ENCODE results near the gene SECTM1.

SECTM1 gene

DNA sequence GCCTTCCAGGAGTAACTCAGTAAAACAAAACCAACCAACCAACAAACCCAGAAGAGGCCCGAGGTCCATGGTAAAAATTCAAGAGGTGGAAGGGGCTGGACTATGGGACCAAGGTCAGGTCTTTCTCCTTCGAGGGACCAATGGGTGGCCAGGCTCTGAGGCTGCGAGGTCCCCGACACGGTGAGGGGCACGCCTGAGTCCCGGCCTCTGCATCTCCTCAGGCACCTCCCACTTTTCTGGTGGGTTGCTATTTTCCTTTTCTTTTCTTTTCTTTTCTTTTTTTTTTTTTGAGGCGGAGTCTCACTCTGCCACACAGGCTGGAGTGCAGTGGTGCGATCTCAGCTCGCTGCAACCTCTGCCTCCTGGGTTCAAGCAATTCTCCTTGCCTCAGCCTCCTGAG is 34.1 kb downstream of the SECTM1 start:
- no peak for DNase-seq (ENCODE audit: low spot score)

DNA sequence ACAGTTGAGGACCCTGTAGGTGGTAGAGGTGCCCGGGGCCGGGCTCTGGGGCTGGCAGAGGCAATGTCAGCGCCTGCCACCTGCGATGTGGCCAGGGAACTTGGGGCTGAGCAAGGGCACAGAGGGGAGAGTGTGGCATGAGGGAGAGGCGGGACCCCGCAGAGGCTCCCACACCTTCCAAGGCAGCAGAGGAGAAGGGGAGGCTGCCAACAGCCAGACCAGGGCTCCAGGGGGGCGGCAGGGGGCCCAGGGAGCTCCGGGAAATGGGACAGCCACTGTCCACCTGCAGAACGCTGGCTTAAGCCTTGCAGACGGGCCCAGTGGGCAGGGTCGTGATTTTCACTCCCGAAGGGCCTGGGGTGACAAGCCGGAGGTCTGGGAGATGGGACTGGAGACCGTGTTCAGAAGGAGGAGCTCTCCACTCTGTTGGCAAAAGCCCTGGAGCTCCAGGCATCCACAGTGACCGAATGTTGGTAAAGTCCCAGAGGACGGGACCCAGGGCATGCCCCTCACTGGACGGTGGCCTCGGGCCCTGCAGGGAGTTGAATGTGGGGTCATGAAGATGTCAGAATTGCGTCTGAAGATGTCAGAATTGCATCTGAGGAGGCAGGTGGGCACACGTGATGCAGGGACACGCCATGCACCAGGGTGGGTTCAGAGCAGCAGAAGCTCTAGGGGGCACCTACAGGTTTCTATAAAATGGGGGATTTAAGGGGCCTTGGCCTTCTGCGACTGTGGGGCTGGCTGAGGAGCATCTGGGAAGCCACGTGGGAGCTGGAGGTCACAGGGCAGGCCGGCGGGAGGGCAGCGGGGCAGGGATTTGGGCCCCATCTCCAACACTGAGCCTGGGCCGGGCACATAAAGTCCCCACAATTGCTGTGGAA is 34.8 kb downstream of the SECTM1 start:
- DNase-seq (ENCODE audit: low spot score) = no peak

DNA sequence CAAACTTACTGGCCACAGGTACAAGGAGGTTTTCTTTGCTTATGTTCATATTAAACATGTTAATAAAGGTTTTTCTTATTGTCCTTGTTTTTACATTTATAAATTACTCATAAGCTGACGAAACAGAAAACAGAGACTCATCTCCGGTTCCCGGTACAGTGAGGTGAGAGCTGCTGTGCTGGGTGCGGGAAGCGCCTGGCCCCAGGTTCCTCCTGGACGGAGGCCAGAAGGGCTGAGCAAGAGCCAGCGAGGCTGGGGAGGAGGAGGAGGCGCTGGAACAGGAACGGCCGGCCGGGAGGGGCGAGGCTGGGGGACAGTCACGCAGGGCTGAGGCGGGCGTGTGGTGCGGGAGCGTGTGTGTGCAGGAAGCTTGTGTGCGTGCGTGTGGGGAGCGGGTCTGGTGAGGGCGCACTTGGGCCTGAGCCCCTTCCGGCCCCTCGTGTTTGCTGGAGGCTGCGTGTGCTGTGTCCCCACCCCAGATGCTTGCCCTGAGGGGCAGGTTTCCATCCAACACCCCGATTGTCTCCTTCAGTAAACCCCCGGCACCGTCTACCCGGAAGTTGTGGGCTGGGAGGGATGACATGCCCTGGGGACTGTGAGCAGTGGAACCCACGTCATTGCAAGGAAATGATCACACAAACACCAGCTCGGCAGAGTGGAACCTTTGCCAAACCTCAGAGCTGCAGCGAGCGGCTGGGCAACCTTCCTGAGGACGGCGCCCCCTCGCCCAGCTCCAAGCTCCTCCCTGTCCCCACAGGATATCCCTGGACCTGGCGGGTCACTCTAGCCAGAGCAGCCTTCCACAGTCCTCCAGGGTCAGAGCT is 35.6 kb downstream of the SECTM1 start:
- peak; percentile 92 for DNase-seq (ENCODE audit: low spot score)

DNA sequence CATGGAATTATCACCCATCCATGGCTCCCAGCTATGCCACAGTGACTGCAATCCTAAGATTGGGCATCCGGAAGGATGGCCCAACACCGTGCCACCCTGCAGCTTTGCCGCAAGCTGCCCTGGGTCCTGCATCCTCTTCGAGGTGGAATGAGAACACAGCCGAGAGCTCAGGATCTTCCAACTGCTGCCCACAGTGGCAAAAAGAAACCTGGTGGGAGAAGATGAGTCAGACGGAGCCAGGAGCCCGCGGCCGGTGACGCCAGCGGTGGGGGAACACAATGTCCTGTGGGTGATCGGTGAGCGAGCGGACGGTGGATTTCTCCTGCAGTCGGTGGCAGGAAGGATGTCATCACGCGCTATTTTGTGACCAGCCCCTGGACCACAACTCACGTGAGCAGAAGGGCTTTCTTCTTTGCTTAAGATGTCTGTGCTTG is 36.3 kb downstream of the SECTM1 start:
- DNase-seq (ENCODE audit: low spot score) = no peak

DNA sequence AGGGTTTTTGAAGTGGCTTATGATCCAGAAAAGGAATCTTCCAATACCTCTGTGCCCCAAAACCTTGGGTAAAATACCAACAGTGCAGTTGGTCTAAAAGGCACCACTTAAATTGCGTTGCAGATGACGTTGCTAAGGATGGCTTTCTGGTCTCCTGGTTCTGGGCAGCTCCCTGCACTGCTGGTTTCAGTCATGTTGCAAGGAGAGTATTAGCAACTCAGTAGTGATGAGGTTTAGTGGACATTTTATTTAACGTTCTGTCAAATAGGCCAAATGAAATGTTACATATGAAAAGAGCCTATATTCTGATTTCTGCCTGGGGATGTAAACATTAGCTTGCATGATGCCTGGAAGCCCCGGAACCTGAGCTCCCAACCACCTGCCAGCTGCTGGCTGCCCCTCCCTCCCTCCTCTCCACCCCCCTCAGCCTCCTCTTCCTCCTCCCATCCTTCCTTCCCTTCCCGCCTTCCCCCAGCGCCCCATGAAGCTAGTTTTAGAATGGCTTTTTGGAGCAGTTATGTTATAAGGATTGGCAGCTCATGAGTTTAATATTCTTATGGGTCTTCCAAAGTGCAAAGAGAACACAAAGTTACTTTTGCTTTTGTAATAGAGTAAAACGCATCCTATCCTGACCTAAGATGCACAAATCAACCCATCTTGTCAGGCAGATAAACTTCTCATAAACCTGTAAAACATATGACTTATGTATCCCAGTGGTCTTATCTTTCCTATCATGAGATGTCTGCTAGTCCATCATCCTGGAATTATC is 36.9 kb downstream of the SECTM1 start:
- no peak for DNase-seq (ENCODE audit: low spot score)

DNA sequence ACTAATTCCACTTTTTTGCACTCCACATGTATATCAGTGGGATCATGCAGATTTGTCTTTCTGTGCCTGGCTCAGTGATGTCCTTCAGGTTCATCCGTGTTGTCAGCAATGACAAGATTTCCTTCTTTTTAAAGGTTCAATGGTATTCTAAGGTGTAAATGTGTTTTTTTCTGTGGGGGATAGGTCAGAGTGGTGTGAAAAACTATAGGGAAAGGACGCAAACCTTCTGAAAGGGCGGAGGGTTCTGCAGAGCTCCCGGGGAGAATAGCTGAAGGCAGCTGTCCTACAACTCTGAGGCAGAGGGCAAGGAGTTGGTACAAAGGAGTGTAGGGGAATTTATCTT is 38.1 kb downstream of the SECTM1 start:
- no peak for DNase-seq (ENCODE audit: low spot score)

DNA sequence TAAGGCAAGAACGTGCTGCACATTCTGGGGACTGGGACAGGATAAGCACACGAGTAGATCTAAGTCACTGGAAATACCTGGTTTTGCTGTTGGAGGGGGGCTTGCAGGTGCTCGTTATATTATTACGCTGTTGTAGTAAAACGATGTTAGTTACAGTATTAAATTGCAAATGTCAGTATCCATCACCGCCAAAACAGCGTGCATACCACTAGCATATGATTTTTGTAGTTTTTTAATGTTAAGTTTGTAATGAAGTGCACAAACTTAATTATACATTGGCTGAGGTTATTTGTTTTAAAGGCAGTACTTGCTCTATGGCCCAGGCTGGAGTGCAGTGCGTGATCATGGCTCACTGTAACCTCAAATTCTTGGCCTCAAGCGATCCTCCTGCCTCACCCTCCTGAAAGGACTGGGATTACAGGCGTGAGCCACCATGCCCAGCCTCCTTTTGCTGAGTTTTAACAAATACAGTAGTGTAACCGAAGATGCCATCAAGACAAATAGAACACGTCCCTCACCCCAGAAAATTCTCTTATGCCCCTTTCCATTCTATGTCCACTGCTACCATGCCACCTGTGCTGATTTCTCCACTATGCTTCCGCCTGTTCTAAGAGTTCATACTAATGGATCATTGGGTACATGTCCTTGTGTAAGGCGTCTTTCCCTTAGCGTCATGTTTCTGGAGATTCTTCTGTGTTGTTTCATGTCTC is 39.3 kb downstream of the SECTM1 start:
- DNase-seq (ENCODE audit: low spot score) = no peak

DNA sequence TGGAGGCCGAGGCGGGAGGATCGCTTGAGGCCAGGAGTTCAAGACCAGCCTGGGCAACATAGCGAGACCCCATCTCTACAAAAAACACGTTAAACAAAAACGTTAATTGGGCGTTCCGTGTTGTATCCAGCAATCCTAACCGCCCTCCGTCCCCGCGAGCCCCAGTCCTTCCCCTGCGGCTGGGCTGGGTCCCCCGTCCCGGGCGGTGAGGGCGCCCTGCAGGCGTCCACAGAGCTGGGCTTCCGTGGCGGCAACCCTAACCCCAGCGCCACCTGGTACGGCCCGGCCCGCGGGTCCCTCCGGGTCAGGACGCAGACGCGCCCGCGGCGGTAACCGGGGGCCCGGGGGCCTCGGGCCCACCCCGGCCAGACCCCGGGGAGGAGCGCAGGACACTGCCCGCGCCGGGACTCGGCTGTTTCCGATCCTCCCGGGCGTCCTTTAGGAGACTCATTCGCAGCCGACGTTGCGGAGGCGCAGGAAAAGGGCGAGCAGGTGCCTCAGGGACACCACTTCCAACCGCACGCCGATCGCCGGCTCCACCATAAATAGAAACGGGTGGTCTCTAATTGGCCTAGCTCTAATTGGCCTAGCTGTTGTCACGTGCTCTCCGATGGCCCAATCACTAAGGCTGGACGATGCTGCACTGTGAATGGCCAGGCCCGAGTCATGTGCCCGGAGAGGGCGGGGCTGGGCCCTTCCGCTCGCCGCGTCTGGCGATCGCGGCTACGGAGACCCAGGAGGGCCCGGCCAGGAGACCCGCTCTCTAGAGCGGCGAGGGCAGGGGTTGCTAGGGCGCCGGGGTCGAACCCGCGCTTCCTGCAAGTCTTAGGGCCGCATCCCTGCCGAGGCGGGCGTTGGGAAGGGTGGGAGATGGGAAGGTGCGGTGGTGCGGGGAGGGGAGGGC is 41.1 kb downstream of the SECTM1 start:
- peak; percentile 99 for DNase-seq (ENCODE audit: low spot score)

DNA sequence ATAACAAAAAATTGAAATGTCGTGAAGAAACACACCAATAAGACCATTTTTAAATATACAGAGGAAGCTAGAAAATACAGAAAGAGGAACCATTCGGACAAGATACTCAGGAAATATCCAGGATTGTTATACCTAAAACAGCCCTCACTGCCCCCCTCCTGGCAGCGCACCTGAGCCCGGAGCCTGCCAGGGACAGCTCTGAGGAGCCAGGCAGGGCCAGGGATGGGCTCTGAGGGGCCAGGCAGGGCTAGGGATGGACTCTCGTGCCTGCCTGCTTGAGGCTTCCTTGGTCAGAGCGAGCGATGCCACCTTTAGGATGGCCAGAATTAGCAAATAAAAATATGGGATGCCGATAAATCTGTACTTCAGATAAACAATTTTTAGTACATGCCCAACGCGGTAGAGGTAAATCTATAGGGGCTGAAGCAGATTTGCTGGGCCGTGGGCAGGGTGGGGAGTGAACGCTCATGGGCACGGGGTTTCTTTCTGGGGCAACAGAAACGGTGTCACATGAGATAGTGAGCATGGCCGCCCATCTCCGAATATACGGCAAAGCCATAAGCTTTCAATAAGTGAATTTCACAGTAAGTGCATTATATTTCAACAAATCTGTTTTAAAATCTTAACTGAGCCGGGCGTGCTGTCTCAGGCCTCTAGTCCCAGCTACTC is 41.9 kb downstream of the SECTM1 start:
- no peak for DNase-seq (ENCODE audit: low spot score)

DNA sequence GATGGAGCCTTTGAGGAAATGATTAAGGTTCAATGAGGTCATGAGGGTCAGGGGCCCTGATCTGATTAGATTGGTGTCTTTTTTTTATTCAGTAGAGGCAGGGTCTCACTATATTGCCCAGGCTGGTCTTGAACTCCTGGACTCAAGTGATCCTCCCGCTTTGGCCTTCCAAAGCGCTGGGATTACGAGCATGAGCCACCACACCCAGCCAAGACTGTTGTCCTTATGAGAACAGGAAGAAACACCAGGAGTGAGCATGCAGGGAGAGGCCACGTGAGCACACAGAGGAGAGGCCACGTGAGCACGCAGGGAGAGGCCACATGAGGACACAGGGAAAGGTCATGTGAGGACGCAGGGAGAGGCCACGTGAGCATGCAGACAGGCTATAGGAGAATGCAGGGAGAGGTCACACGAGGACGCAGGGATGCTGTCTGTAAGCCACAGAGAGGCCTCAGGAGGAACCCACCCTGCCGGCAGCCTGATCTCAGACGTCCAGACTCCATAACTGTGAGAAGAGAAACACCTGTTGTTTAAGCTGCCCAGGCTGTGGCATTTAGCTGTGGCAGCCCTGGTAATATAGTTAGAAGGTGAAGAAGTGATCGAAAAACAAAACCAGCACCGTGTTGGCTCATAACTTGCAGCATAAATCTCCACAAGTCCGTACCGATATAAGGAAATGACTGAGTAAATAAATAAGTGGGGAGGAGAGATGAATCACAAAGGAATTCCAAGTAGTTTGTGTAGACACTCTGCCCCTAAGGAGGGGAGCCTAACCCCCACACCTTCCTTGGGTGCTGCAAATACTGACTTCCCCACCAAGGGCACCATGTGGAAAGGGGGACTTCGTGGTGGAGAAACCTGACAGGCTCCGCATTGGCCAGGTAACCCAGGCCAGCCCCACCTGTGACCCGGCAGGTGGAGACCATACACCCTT is 45.4 kb downstream of the SECTM1 start:
- DNase-seq (ENCODE audit: low spot score) = no peak

DNA sequence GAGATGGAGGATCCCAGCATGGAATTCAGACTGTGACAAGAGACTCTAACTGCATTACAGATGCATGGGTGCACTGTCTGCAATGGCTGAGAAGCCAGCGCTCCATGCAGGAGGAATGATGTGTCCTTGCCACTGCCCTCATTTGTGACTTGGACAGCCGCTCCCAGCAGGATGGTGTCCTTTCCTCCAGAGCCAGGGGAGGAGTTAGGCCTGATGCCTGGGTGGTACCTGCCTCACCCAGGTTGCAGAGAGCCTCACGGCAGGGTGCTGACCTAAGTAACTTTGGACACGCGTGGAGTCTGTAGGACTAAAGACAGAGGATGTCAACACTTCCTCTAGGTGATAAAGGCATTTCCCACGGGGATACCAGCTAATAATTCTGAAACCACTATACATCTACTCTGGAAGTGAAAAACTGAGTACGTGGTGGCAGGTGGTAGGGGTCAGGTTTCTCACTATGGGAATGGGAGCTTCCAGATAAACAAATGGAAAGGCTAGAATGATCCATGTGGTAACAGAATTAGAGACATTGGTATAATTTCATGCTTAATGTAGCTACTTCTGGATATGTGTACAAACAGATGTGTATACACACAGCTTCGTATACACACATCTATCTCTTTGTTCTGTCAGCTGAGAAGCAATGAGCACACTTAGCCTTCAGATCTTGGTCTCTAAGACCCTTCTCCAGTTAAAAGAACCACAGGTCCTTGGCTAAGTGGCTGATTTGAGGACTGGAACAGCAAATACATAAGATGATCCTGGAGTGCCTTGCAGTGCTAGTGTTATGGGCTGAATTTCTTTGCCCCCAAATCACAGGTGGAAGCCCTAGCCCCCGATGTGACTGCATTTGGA is 46.3 kb downstream of the SECTM1 start:
- no peak for DNase-seq (ENCODE audit: low spot score)

DNA sequence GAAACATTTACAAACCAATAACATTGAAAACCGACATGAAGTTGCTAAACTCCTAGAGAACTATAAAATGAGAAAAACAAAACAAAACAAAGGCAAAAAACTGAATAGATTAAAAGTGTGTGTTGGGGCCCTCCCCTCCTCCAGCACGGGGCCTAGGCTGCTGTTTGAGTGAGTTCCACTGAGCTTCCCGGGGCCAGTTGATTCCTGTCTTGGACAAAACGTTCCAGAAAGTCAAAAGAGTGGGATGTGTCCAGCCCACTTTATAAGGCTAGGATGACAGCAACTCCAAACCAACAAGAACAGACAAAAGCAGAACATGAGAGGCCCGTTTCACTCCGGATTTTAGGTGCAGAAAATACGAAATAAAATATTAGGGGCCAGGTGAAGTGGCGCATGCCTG is 48.4 kb downstream of the SECTM1 start:
- no peak for DNase-seq (ENCODE audit: low spot score)

DNA sequence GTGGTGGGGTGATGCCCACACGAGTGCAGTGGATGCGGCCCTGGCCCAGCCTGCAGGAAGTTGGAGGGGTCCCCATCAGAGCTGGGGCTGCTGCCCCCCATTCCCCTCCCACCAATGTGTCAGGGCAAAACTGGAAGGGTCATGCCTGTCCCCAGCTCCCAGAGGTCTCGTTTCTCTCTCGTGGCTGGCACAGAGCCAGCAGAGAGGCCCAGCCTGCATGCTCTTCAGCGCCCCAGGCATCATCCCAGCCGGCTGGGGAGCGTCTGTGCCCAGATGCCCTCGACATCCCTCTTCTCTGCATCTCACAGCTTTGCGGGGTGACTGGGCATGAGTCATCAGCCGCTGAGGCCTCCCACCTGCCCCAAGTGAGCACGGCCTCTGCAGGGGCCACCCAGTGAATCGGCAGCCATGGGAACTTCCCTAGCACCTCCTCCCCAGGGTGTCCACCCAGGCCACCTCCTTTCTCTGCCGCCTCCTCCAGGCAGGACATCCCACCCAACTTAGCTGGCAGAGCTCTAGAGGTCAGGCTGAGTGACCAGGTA is 50.3 kb downstream of the SECTM1 start:
- DNase-seq (ENCODE audit: low spot score) = peak; percentile 50

DNA sequence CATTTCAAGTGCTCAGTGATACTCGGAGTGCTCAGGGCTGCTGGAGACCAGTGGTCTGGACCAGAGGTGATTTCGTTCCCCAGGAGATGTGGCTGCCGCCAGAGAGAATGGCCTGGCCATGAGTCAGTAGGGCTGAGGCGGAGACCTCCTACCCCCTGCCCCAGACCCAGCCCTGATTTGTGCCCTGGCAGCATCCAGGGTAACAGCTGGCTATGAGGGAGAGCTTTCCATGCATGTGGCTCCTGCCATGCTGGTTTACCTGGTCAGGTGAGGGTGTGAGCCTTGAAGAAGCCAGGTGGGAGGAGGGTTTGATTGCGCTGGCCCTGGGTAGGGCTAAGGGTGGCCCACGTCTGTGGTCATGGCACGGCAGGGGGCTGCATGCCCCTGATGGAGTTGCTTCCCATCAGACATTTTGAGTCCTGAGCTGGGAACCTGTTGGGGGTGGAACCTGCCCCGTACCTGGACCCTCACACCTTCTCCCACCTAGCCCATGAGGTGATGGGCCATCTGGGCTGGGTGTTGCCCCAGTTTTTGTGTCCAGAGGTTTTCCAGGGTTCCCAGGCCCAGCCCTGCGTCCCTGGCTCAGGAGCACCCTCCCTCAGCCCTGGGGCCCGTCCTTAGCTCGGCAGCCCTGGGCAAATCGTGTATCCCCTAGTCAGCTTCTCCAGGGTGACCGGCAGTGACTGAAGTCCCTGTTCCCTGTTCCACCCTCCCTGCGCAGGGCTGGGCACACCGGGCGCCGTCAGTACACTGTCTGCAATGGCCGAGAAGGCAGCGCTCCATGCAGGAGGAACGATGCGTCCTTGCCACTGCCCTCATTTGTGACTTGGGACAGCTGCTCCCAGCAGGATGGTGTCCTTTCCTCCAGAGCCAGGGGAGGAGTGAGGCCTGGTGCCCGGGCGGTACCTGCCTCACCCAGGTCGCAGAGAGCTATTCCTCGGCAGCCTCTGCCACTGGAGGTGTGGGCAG is 51.0 kb downstream of the SECTM1 start:
- no peak for DNase-seq (ENCODE audit: low spot score)

DNA sequence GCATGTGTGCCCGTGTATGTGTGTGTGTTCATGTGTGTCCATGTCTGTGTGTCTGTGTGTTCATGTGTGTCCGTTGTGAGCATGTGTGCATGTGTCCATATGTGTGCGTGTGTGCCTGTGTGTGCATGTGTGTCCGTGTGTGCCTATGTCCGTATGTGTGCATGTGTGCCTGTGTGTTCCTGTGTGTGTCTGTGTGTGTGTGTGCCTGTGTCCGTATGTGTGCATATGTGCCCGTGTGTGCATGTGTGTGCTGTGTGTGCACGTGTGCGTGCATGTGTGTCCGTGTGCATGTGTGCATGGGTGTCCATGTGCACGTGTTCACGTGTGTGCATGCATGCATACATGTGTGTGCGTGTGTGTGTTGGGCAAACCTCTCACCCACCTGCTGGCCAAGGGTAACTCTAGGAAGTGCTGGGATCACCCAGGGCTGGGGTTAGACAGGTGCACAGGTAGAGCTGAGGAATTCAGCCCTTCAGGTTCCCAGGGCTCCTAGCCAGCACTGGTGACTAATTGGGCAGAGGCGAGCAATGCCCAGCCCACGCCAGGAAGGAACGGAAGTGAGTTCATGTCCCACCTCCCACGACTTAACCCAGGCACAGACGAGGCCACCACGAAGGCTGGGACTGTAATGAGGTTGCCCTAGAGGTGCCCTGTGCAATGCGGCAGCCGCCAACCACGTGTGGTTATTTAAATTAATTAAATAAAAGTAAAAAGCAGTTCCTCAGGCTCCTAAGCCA is 51.9 kb downstream of the SECTM1 start:
- DNase-seq (ENCODE audit: low spot score) = no peak

DNA sequence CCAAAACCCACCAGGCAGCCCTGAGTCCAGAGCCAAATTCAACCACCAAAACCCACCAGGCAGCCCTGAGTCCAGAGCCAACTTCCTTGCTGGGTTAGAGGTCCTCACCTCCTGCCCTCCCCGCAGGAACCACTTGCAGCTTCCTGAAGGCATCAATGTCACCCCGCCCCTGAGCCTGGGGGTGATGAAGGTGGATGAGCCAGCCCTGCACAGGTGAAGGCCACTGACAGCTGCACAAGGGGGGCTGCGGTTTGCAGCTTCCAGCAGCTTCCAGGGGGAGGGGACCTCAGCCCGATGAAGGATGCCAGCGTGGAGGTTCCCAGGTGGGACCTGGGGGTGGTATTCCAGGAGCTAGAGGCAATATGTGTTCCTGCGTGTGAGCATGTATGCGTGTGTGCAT is 52.5 kb downstream of the SECTM1 start:
- no peak for DNase-seq (ENCODE audit: low spot score)
